Suprapubic skin (tissue), 4 donors: Measurements from ENCODE around the gene AK2.

Experiments used
- CTCF ChIP-seq, 2 donors: fragments of 200-600 bp in 1 of 2; fragments of 450-650 bp in 1 of 2; sonication (generic) in 1 of 2; IDR thresholded peaks; one replicate each; pipeline ENCODE4 v1.5.1; 2016 to 2019; ENCODE audit warnings: antibody characterized with exemption in 2 of 2, mild to moderate bottlenecking in 1 of 2, moderate library complexity in 1 of 2
- EP300 ChIP-seq: sonication (generic); formaldehyde crosslinking; IDR thresholded peaks from one replicate; pipeline ENCODE4 v1.6.1; 2017; ENCODE audit warnings: antibody characterized with exemption
- POLR2A ChIP-seq, 2 donors: fragments of 450-650 bp; IDR thresholded peaks; one replicate each; pipeline ENCODE4 v1.6.1; 2017; ENCODE audit warnings: antibody characterized with exemption in 2 of 2, mild to moderate bottlenecking in 2 of 2, moderate library complexity in 2 of 2
- POLR2AphosphoS5 ChIP-seq, 3 donors: sonication (generic); formaldehyde crosslinking; IDR thresholded peaks; one replicate each; pipeline ENCODE4 v1.6.1; 2017; ENCODE audit warnings: antibody characterized with exemption in 3 of 3

DNA sequence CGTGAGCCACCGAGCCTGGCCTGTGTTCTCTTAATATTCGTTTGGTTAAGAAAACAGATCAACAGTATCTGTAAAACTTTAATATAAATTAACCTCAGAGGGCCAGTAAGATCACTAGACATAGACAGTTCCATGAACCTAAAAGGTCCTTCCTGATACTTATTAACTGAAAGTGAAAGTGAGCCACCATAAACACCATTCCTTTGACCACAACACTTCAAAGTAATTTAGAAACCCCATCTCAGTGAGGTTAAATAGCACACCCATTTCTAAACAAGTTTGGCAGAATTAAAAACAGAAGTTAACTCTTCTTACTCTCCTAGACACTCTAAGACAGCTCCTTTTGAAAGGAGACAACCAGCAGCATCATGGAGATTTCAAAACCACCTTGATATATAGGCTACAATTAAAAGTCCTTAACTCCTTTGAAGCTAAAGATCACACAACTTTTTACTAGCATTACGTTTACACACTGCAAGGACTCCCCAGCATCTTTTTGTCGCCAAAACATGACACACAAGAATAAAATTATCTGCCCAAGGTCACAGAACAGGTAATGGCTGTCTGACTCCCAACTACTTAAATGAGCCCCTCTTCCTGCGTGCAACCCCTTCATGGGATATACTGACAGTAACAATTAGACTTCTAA, 74.3 kb downstream of the AK2 start:
- TF ChIP-seq CTCF (IDR thresholded peaks at IDR 0.05) (no peak), POLR2A (IDR thresholded peaks at IDR 0.05) (no peak), EP300 (no peak), POLR2AphosphoS5 (IDR thresholded peaks at IDR 0.05) (no peak)
